ENCODE data around the gene WDR7.

GRCh38 chr18:57014772-57015413 lies 363.7 kb downstream of the WDR7 start:
- TF ChIP-seq CTCF (conservative IDR thresholded peaks at IDR 0.05 in 1 of 2, IDR thresholded peaks at IDR 0.05 in 1 of 2; ENCODE audit: extremely low read depth in 1 of 2, insufficient read depth in 1 of 2, low read depth in 1 of 2, low read length in 2 of 2): no peak
- no peak for TF ChIP-seq EZH2 (IDR thresholded peaks at IDR 0.05; ENCODE audit: borderline replicate concordance, low read length)

Measured in mammary epithelial cell (primary cell).